Measurements from ENCODE around the gene MPND.

MPND gene

GRCh38 chr19:4337906-4338440 is 5.4 kb upstream of the MPND start (continued):
- TF ChIP-seq, protein P1, sequence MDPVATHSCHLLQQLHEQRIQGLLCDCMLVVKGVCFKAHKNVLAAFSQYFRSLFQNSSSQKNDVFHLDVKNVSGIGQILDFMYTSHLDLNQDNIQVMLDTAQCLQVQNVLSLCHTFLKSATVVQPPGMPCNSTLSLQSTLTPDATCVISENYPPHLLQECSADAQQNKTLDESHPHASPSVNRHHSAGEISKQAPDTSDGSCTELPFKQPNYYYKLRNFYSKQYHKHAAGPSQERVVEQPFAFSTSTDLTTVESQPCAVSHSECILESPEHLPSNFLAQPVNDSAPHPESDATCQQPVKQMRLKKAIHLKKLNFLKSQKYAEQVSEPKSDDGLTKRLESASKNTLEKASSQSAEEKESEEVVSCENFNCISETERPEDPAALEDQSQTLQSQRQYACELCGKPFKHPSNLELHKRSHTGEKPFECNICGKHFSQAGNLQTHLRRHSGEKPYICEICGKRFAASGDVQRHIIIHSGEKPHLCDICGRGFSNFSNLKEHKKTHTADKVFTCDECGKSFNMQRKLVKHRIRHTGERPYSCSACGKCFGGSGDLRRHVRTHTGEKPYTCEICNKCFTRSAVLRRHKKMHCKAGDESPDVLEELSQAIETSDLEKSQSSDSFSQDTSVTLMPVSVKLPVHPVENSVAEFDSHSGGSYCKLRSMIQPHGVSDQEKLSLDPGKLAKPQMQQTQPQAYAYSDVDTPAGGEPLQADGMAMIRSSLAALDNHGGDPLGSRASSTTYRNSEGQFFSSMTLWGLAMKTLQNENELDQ (tag by site-specific recombination; IDR thresholded peaks at IDR 0.05; ENCODE audit: low read depth), result no peak

- Histone ChIP-seq H3K36me3 (ENCODE audit: control insufficient read depth in 2 of 2, insufficient read depth in 1 of 2, low read length in 2 of 2) (no peaks in the 10 kb centered on the region), H3K4me1 (ENCODE audit: control insufficient read depth, insufficient read depth, low read length) (peaks cover 3% of the 10 kb centered on the region; the same call in 1 of the 2 replicates), H3K9me3 (ENCODE audit: control insufficient read depth, insufficient read depth, low read depth, low read length) (no peaks in the 10 kb centered on the region), H3K4me3 (ENCODE audit: low read depth, low read length) (no peak within 1 kb of the TSS), H3K27ac (ENCODE audit: extremely low read depth, low read depth, low read length) (no peak within 1 kb of the TSS)
- TF ChIP-seq SP2 (tag by site-specific recombination; IDR thresholded peaks at IDR 0.05) (peak; percentile 53), INSM2 (tag by site-specific recombination; IDR thresholded peaks at IDR 0.05) (no peak)
- ChIA-PET CTCF (interaction anchor here (0.7 to 1.5 kb wide), 3 partner anchors 8 to 71 kb away, joined by 3 to 5 read pairs (median 3); no protein-coding TSS in a partner anchor), POLR2A (no interaction called here)
Measured at GRCh38 chr19:4338441-4339355, 4.7 kb upstream of the MPND start, which contains the start of gene STAP2. Gene STAP2 (minus strand): TSS chr19:4338827. CDS start chr19:4338753, 74 bp downstream.

DNA sequence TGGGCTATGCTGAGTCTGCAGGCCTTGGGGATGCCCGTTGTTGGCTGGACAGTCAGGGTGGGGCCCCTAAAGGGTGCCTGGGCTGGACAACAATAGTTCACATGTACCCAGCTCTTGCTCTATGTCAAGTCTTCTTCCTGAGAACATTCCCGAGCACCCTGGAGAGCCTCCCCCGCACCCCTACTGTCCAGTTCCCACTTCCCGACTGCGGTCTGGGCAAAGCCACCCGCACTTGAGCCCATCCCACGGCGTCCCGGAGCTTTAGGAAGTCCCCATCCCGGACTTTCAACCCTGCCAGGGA is 1.1 kb upstream of the MPND start:
- Histone ChIP-seq H3K4me3 (ENCODE audit: low read depth, low read length) (peak overlapping the region; percentile 37), H3K4me1 (ENCODE audit: control insufficient read depth, insufficient read depth, low read length) (peaks cover 3% of the 10 kb centered on the region; the same call in 1 of the 2 replicates), H3K27ac (ENCODE audit: extremely low read depth, low read depth, low read length) (peak overlapping the region; percentile 60), H3K9me3 (ENCODE audit: control insufficient read depth, insufficient read depth, low read depth, low read length) (no peaks in the 10 kb centered on the region), H3K36me3 (ENCODE audit: control insufficient read depth in 2 of 2, insufficient read depth in 1 of 2, low read length in 2 of 2) (peaks cover 5 to 15% of the 10 kb centered on the region in 2 experiments; a peak in 2 of 3 replicates)
- CTCF ChIA-PET, result interaction anchor here (0.9 to 3.9 kb wide), 4 partner anchors 10 to 75 kb away, joined by 6 to 44 read pairs (median 23); no protein-coding TSS in a partner anchor
- POLR2A ChIA-PET, result interaction anchor here (0.5 to 3.2 kb wide), 30 partner anchors 10 to 1866 kb away, joined by 3 to 29 read pairs (median 6); partner anchors contain the start of genes CHAF1A, FSD1, GADD45B and HDGFL2
- no peak for TF ChIP-seq ZNF221 (tag by site-specific recombination; IDR thresholded peaks at IDR 0.05; ENCODE audit: borderline replicate concordance)
- peak; percentile 24; the same call in 1 of the 2 replicates for TF ChIP-seq KLF9 (tag by site-specific recombination; IDR thresholded peaks at IDR 0.05; ENCODE audit: low read depth)
- TF ChIP-seq ZNF76 (tag by site-specific recombination; IDR thresholded peaks at IDR 0.05; ENCODE audit: borderline replicate concordance, low read depth), result no peak
- TF ChIP-seq ZNF747 (tag by site-specific recombination; IDR thresholded peaks at IDR 0.05), result no peak
- no peak for TF ChIP-seq ZNF416 (tag by site-specific recombination; IDR thresholded peaks at IDR 0.05)
- no peak for TF ChIP-seq ZNF585B (tag by site-specific recombination; IDR thresholded peaks at IDR 0.05)
- no peak for TF ChIP-seq KLF10 (tag by site-specific recombination; IDR thresholded peaks at IDR 0.05)
- no peak for TF ChIP-seq ZNF404 (tag by site-specific recombination; IDR thresholded peaks at IDR 0.05)
- peak; percentile 71 for TF ChIP-seq ZBTB48 (tag by site-specific recombination; IDR thresholded peaks at IDR 0.05)
- TF ChIP-seq, protein P2, sequence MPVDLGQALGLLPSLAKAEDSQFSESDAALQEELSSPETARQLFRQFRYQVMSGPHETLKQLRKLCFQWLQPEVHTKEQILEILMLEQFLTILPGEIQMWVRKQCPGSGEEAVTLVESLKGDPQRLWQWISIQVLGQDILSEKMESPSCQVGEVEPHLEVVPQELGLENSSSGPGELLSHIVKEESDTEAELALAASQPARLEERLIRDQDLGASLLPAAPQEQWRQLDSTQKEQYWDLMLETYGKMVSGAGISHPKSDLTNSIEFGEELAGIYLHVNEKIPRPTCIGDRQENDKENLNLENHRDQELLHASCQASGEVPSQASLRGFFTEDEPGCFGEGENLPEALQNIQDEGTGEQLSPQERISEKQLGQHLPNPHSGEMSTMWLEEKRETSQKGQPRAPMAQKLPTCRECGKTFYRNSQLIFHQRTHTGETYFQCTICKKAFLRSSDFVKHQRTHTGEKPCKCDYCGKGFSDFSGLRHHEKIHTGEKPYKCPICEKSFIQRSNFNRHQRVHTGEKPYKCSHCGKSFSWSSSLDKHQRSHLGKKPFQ (tag by site-specific recombination; IDR thresholded peaks at IDR 0.05), result peak; percentile 76; the same call in 1 of the 2 replicates
- TF ChIP-seq ZXDB (tag by site-specific recombination; IDR thresholded peaks at IDR 0.05), result peak; percentile 11; the same call in 1 of the 2 replicates
- TF ChIP-seq ZNF157 (tag by site-specific recombination; IDR thresholded peaks at IDR 0.05), result no peak
- TF ChIP-seq IKZF3 (tag by site-specific recombination; IDR thresholded peaks at IDR 0.05), result peak; percentile 52; the same call in 1 of the 2 replicates
- no peak for TF ChIP-seq ZBTB1 (tag by site-specific recombination; IDR thresholded peaks at IDR 0.05)
- peak; percentile 52 for TF ChIP-seq ZFHX2 (tag by site-specific recombination; conservative IDR thresholded peaks at IDR 0.05)
- no peak for TF ChIP-seq ZNF704 (tag by site-specific recombination; IDR thresholded peaks at IDR 0.05)
- 0 out of 2 replicates have a peak, but pooled peaks have one; percentile 21 for TF ChIP-seq EGR2 (tag by site-specific recombination; IDR thresholded peaks at IDR 0.05; ENCODE audit: low read depth)
- TF ChIP-seq ZNF148 (tag by site-specific recombination; IDR thresholded peaks at IDR 0.05; ENCODE audit: borderline replicate concordance), result no peak
- no peak for TF ChIP-seq ZNF664 (tag by site-specific recombination; IDR thresholded peaks at IDR 0.05)

All from HEK293 (cell line).